Measurements from ENCODE around the gene ADM2. TPM values are rescaled to one million over a fixed set of nuclear protein-coding genes. Genes with fewer than 3 reads are reported as not detected.

Gene ADM2
- total and polyA plus RNA-seq, 2 of the 13 experiments (the other 11 are each of a cell fraction or from before 2014, with no cell fraction given), result 1.2 to 3.0 TPM

DNA sequence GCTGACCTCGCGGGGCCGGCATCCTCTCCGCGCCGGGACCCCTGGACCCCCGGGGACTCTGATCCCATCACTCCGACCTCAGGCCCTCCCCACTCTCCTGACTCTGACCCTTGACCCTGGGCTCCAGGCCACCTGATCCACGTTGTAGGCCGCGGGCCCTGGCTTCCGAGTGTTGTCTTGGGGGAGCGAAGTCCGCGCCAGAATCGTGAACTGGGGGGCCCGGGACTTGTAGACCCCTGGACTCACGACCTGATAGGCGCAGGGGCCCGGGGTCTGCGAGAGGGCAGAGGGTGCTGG, 49.2 kb downstream of the ADM2 start (continued):
- TF ChIP-seq FOSL2 (CRISPR knock-in tag; IDR thresholded peaks at IDR 0.05) (no peak), ZNF720 (CRISPR knock-in tag; IDR thresholded peaks at IDR 0.05) (no peak), ZNF574 (CRISPR knock-in tag; IDR thresholded peaks at IDR 0.05) (peak; percentile 29), PRDM15 (CRISPR knock-in tag; IDR thresholded peaks at IDR 0.05) (no peak; the same call in 1 of the 2 replicates), ELF4 (CRISPR knock-in tag; IDR thresholded peaks at IDR 0.05; ENCODE audit: borderline replicate concordance) (no peak), SP5 (CRISPR knock-in tag; IDR thresholded peaks at IDR 0.05; ENCODE audit: borderline replicate concordance, low read depth) (no peak), GZF1 (CRISPR knock-in tag; IDR thresholded peaks at IDR 0.05) (no peak), MEF2D (CRISPR knock-in tag; IDR thresholded peaks at IDR 0.05) (peak; percentile 42; the same call in 1 of the 2 replicates), ZNF225 (CRISPR knock-in tag; IDR thresholded peaks at IDR 0.05) (no peak; the same call in 1 of the 2 replicates), ARHGAP35 (CRISPR knock-in tag; IDR thresholded peaks at IDR 0.05; ENCODE audit: borderline replicate concordance) (no peak), TERF1 (CRISPR knock-in tag; IDR thresholded peaks at IDR 0.05) (no peak), KDM2A (CRISPR knock-in tag; IDR thresholded peaks at IDR 0.05; ENCODE audit: borderline replicate concordance, low read depth) (peak; percentile 14; the same call in 1 of the 2 replicates), NFIB (CRISPR knock-in tag; IDR thresholded peaks at IDR 0.05; ENCODE audit: borderline replicate concordance) (no peak), ZNF580 (CRISPR knock-in tag; IDR thresholded peaks at IDR 0.05; ENCODE audit: borderline replicate concordance, low read depth) (no peak), GTF3A (CRISPR knock-in tag; conservative IDR thresholded peaks at IDR 0.05) (no peak), ZNF282 (IDR thresholded peaks at IDR 0.05; ENCODE audit: partially characterized antibody) (no peak), ZNF234 (CRISPR knock-in tag; conservative IDR thresholded peaks at IDR 0.05) (no peak), RELA (CRISPR knock-in tag; IDR thresholded peaks at IDR 0.05) (no peak), ZNF207 (IDR thresholded peaks at IDR 0.05; ENCODE audit: borderline replicate concordance) (no peak), NCOA5 (CRISPR knock-in tag; IDR thresholded peaks at IDR 0.05) (0 out of 2 replicates have a peak, but pooled peaks have one; percentile 52)
- TF ChIP-seq, protein P1, sequence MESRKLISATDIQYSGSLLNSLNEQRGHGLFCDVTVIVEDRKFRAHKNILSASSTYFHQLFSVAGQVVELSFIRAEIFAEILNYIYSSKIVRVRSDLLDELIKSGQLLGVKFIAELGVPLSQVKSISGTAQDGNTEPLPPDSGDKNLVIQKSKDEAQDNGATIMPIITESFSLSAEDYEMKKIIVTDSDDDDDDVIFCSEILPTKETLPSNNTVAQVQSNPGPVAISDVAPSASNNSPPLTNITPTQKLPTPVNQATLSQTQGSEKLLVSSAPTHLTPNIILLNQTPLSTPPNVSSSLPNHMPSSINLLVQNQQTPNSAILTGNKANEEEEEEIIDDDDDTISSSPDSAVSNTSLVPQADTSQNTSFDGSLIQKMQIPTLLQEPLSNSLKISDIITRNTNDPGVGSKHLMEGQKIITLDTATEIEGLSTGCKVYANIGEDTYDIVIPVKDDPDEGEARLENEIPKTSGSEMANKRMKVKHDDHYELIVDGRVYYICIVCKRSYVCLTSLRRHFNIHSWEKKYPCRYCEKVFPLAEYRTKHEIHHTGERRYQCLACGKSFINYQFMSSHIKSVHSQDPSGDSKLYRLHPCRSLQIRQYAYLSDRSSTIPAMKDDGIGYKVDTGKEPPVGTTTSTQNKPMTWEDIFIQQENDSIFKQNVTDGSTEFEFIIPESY (CRISPR knock-in tag; IDR thresholded peaks at IDR 0.05), result no peak

All from HepG2 (cell line).